GM19467 (cell line): ENCODE results near the gene LYPLA2.
"Not testable (repeated sequence)": the region's sequence is repeated elsewhere in the genome, so short reads cannot be mapped to it uniquely, and the experiment has no call there.

ENCODE experiments used
- ATAC-seq: cut with Tn5 transposase; IDR thresholded peaks from one replicate; pipeline ENCODE4 v1.9.1; 2021; ENCODE audit warnings: mild to moderate bottlenecking, moderate library complexity; ENCODE audit not compliant: unreplicated experiment

LYPLA2 gene

GRCh38 chr1:23799570-23800399, 8.8 kb downstream of the LYPLA2 start:
- ATAC-seq: peak; percentile 2

- peak; percentile 64 for ATAC-seq
Measured at GRCh38 chr1:23800400-23801337, 9.7 kb downstream of the LYPLA2 start, which contains the start of gene GALE. Gene GALE, minus strand, starts transcription at chr1:23800754. Its CDS starts 1,747 bp downstream, at chr1:23799007.

- ATAC-seq: no peak
Measured at GRCh38 chr1:23801338-23801748, 10.4 kb downstream of the LYPLA2 start.

GRCh38 chr1:23801876-23802275, 10.9 kb downstream of the LYPLA2 start:
- ATAC-seq: no peak

- not testable (repeated sequence) for ATAC-seq
Measured at GRCh38 chr1:23802809-23803342, 11.9 kb downstream of the LYPLA2 start.

GRCh38 chr1:23803674-23804073, 12.7 kb downstream of the LYPLA2 start:
- ATAC-seq: no peak

- ATAC-seq: no peak
Measured at GRCh38 chr1:23804183-23804835, 13.4 kb downstream of the LYPLA2 start.

GRCh38 chr1:23805025-23805424, 14.1 kb downstream of the LYPLA2 start:
- ATAC-seq: no peak

GRCh38 chr1:23806280-23806679, 15.3 kb downstream of the LYPLA2 start:
- ATAC-seq: no peak

- no peak for ATAC-seq
Measured at GRCh38 chr1:23807453-23807852, 16.5 kb downstream of the LYPLA2 start.

GRCh38 chr1:23809751-23810171, 18.8 kb downstream of the LYPLA2 start:
- ATAC-seq: peak; percentile 49

- no peak for ATAC-seq
Measured at GRCh38 chr1:23810818-23811540, 20.0 kb downstream of the LYPLA2 start.

GRCh38 chr1:23814016-23814415, 23.1 kb downstream of the LYPLA2 start:
- ATAC-seq: no peak

- ATAC-seq: no peak
Measured at GRCh38 chr1:23816361-23816760, 25.4 kb downstream of the LYPLA2 start.

- no peak for ATAC-seq
Measured at GRCh38 chr1:23816906-23817305, 26.0 kb downstream of the LYPLA2 start.

GRCh38 chr1:23817633-23818032, 26.7 kb downstream of the LYPLA2 start:
- ATAC-seq: no peak

GRCh38 chr1:23823767-23824166, 32.8 kb downstream of the LYPLA2 start:
- no peak for ATAC-seq

- ATAC-seq: no peak
Measured at GRCh38 chr1:23824711-23825075, 33.7 kb downstream of the LYPLA2 start.

GRCh38 chr1:23825076-23825761, 34.3 kb downstream of the LYPLA2 start, which contains the start of gene HMGCL:
Gene HMGCL, minus strand, starts transcription at chr1:23825429. Its CDS starts 14 bp downstream, at chr1:23825415.
- peak; percentile 73 for ATAC-seq
